Keratinocyte (primary cell): ENCODE data around the gene CAMSAP3. TPM values are rescaled to one million over a fixed set of nuclear protein-coding genes. Genes with fewer than 3 reads are reported as not detected.

Source experiments
- DNase-seq: peaks from one replicate; pipeline ENCODE4 v3.0.0-alpha.2; 2011; ENCODE audit warnings: low read depth, missing footprints, low spot score
- FAIRE-seq: peaks from 2 replicates; lab custom pipeline; 2011; peaks lifted over from hg19 to GRCh38; lab: Jason Lieb, UNC
- H2AFZ ChIP-seq: 2 replicates; pipeline ENCODE4 v1.6.0; 2012; ENCODE audit warnings: low read length, control low read depth, inconsistent platforms; ENCODE audit not compliant: control insufficient read depth
- H3K27ac ChIP-seq: 2 replicates; pipeline ENCODE4 v1.5.1; 2011; ENCODE audit warnings: low read length; ENCODE audit not compliant: control insufficient read depth, insufficient read depth
- H3K27me3 ChIP-seq: 3 replicates; pipeline ENCODE4 v1.6.0; 2011; ENCODE audit warnings: low read length; ENCODE audit not compliant: control insufficient read depth, insufficient read depth; ENCODE audit errors: extremely low read depth
- H3K36me3 ChIP-seq, 2 experiments: 2 replicates in 1 of 2; 3 replicates in 1 of 2; pipeline ENCODE4 v1.5.1; 2011; ENCODE audit warnings: low read length in 2 of 2, mild to moderate bottlenecking in 1 of 2; ENCODE audit not compliant: control insufficient read depth in 2 of 2, insufficient read depth in 2 of 2; ENCODE audit errors: extremely low read depth in 1 of 2
- H3K4me1 ChIP-seq: 3 replicates; pipeline ENCODE4 v1.5.1; 2011; ENCODE audit warnings: low read length; ENCODE audit not compliant: control insufficient read depth, insufficient read depth; ENCODE audit errors: extremely low read depth
- H3K4me2 ChIP-seq: 3 replicates; pipeline ENCODE4 v1.6.0; 2011; ENCODE audit warnings: low read depth, low read length; ENCODE audit not compliant: control insufficient read depth, insufficient read depth; ENCODE audit errors: extremely low read depth
- H3K4me3 ChIP-seq, 3 experiments: fragments of 200-600 bp in 1 of 3; sonication (generic) in 1 of 3; 2 replicates in 2 of 3; 3 replicates in 1 of 3; pipeline ENCODE4 v1.5.1; 2011 to 2016; ENCODE audit warnings: low read length in 3 of 3, mild to moderate bottlenecking in 3 of 3, control low read depth in 2 of 3, inconsistent platforms in 1 of 3, low read depth in 1 of 3, mixed read lengths in 1 of 3, mixed run types in 1 of 3, moderate library complexity in 1 of 3; ENCODE audit not compliant: control insufficient read depth in 2 of 3, insufficient read depth in 2 of 3; ENCODE audit errors: extremely low read depth in 1 of 3
- H3K79me2 ChIP-seq: 2 replicates; pipeline ENCODE4 v1.6.0; 2012; ENCODE audit warnings: low read length; ENCODE audit not compliant: control insufficient read depth, insufficient read depth
- H3K9ac ChIP-seq: 3 replicates; pipeline ENCODE4 v1.6.0; 2011; ENCODE audit warnings: low read length; ENCODE audit not compliant: control insufficient read depth, insufficient read depth; ENCODE audit errors: extremely low read depth
- H3K9me1 ChIP-seq: 3 replicates; pipeline ENCODE4 v1.6.0; 2011; ENCODE audit warnings: low read length; ENCODE audit not compliant: control insufficient read depth, insufficient read depth; ENCODE audit errors: extremely low read depth
- H3K9me3 ChIP-seq: 2 replicates; pipeline ENCODE4 v1.5.1; 2012; ENCODE audit warnings: low read depth, low read length; ENCODE audit not compliant: control insufficient read depth
- H4K20me1 ChIP-seq: 3 replicates; pipeline ENCODE4 v1.6.0; 2011; ENCODE audit warnings: low read length; ENCODE audit not compliant: control insufficient read depth, insufficient read depth; ENCODE audit errors: extremely low read depth
- EZH2 ChIP-seq: IDR thresholded peaks from one replicate; pipeline ENCODE4 v1.6.1; 2012; ENCODE audit warnings: inconsistent platforms, mild to moderate bottlenecking, low read length, moderate library complexity
- dilution Hi-C: fragments of 300-500 bp; cut with MboI; formaldehyde crosslinking; loops from one replicate; pipeline ENCODE4 v1.7.0; 2020; ENCODE audit warnings: low sequenced_read_pairs; ENCODE audit not compliant: extremely low pct_ligation_motif_present
- polyA plus RNA-seq, 5 experiments: library from polyadenylated mRNA; depleted of rRNA in 3 of 5; stranded (reverse) in 3 of 5; stranded (forward) in 1 of 5; unstranded in 1 of 5; fragments of >200 nt; gene quantifications; 1 replicate in 1 of 5; 2 replicates in 3 of 5; 3 replicates in 1 of 5; pipeline versions ENCODE4 v1.2.1 to v1.2.3, GENCODE V29; 2011 to 2012; ENCODE audit warnings: missing spikeins in 2 of 5, low read depth in 1 of 5, low replicate concordance in 1 of 5
- TF ChIP-seq, protein P1 (sequence below), 3 experiments: IDR thresholded peaks in 1 of 3; conservative IDR thresholded peaks in 1 of 3; optimal IDR thresholded peaks in 1 of 3; 2 replicates in 2 of 3; 3 replicates in 1 of 3; pipeline versions ENCODE3 to v1.5.1; 2011; ENCODE audit warnings: low read length in 3 of 3, mild to moderate bottlenecking in 3 of 3, moderate library complexity in 2 of 3, control low read depth in 1 of 3, inconsistent platforms in 1 of 3; ENCODE audit not compliant: insufficient read depth in 2 of 3; ENCODE audit errors: extremely low read depth in 1 of 3

CAMSAP3 gene
- polyA plus RNA-seq, 1 donor (not counting 4 experiments of a cell fraction or from before 2014, with no cell fraction given) = 2.4 TPM

DNA sequence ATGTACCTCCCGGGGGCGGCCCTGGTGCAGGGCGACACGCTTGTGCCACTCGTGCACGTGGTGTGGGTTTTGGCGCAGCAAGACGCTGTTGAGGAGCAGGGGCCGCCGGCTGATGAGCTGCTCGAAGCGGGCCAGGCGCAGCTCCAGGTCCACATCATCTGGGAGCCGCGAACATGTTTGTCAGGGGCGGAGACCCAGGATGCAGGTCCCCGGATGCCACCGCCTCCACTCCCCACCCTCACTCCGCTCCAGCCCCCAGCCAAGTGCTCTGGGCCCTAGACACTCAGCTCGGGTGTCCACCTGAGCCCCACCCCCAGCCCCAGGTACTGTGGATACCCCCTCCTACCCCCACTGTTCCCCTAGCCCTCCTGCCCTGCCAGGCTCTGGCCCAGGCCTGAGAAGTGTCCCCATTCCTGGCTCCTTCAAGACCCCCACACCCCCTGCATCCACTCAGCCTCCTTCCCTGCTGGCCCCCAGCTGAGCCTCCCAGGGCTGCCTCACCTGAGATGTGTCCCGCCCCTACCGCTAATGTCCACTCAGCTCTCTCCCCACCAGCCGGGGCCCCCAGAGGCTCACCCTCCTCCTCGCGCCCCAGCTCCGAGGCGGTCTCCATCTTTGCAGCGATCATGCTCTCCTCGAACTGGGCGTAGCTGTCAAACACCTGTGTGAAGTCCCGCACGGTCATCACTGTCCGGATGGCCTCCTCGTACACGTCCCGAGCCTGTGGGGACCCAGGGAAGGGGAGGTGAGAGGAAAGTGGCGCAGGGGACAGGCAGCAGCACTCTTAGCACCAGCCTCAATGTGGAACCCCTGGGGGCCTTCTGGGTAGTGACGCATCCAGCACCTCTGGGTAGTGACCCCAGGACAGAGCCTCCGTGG is 28.3 kb downstream of the CAMSAP3 start:
- TF ChIP-seq EZH2 = no peak
- TF ChIP-seq, protein P1, sequence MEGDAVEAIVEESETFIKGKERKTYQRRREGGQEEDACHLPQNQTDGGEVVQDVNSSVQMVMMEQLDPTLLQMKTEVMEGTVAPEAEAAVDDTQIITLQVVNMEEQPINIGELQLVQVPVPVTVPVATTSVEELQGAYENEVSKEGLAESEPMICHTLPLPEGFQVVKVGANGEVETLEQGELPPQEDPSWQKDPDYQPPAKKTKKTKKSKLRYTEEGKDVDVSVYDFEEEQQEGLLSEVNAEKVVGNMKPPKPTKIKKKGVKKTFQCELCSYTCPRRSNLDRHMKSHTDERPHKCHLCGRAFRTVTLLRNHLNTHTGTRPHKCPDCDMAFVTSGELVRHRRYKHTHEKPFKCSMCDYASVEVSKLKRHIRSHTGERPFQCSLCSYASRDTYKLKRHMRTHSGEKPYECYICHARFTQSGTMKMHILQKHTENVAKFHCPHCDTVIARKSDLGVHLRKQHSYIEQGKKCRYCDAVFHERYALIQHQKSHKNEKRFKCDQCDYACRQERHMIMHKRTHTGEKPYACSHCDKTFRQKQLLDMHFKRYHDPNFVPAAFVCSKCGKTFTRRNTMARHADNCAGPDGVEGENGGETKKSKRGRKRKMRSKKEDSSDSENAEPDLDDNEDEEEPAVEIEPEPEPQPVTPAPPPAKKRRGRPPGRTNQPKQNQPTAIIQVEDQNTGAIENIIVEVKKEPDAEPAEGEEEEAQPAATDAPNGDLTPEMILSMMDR (optimal IDR thresholded peaks at IDR 0.05 in 1 of 3, IDR thresholded peaks at IDR 0.05 in 1 of 3, conservative IDR thresholded peaks at IDR 0.05 in 1 of 3; ENCODE audit: extremely low read depth in 1 of 3, insufficient read depth in 2 of 3, low read length in 3 of 3) = no peak
- dilution Hi-C loops = no loop called here
- Histone ChIP-seq H3K4me3 (no peak overlapping the region), H3K36me3 (peaks cover 19 to 22% of the 10 kb centered on the region in 2 experiments), H3K27me3 (no peaks in the 10 kb centered on the region), H2AFZ (no peak overlapping the region), H3K4me2 (no peak overlapping the region), H3K4me1 (peaks cover 10% of the 10 kb centered on the region), H4K20me1 (no peaks in the 10 kb centered on the region), H3K9ac (no peak overlapping the region), H3K9me3 (no peaks in the 10 kb centered on the region), H3K79me2 (peaks cover 34% of the 10 kb centered on the region), H3K27ac (no peak overlapping the region), H3K9me1 (no peaks in the 10 kb centered on the region)
- no peak for DNase-seq
- no peak for FAIRE-seq

DNA sequence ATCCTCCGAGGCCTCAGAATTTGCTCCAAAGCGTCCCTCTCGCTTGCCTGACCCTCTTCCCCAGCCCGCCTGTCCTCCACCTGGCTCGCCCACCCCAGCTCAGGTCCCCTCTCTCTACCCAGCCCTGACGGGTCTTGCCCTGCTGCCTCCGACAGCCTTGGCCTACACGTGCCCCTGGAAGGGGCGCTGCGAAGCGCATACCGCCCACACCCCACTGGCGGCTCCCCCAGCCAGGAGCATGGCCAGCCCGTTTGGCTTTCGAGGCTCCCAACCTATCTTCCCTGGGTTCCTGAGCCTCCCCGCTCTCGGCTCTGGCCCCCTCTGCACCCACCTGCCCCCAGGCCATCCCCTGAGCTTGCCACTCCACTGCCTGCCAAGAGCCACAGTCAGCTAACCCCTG is 29.1 kb downstream of the CAMSAP3 start:
- Histone ChIP-seq H3K9me1 (no peaks in the 10 kb centered on the region), H4K20me1 (no peaks in the 10 kb centered on the region), H3K79me2 (peaks cover 40% of the 10 kb centered on the region), H3K9ac (no peak overlapping the region), H3K27me3 (no peaks in the 10 kb centered on the region), H3K4me2 (no peak overlapping the region), H2AFZ (no peak overlapping the region), H3K4me1 (peaks cover 10% of the 10 kb centered on the region), H3K4me3 (no peak overlapping the region), H3K27ac (no peak overlapping the region), H3K9me3 (no peaks in the 10 kb centered on the region), H3K36me3 (peaks cover 19 to 22% of the 10 kb centered on the region in 2 experiments)
- DNase-seq (no peak), FAIRE-seq (no peak)
- TF ChIP-seq, protein P1 (optimal IDR thresholded peaks at IDR 0.05 in 1 of 3, IDR thresholded peaks at IDR 0.05 in 1 of 3, conservative IDR thresholded peaks at IDR 0.05 in 1 of 3; ENCODE audit: extremely low read depth in 1 of 3, insufficient read depth in 2 of 3, low read length in 3 of 3) = no peak
- TF ChIP-seq EZH2 = no peak
- dilution Hi-C loops = no loop called here
